Sigmoid colon (tissue), 7 donors: Measurements from ENCODE around the gene VPS52. TPM values are rescaled to one million over a fixed set of nuclear protein-coding genes. Genes with fewer than 3 reads are reported as not detected.
"Not testable (repeated sequence)": the region's sequence is repeated elsewhere in the genome, so short reads cannot be mapped to it uniquely, and the experiment has no call there.

ENCODE experiments used
- DNase-seq: peaks from one replicate; pipeline ENCODE4 v3.0.0-alpha.2; 2019
- H3K27ac ChIP-seq, 4 donors: fragments of 200-600 bp; sonication (generic); one replicate each; pipeline ENCODE4 v1.5.1; 2016 to 2019; ENCODE audit warnings: mild to moderate bottlenecking in 1 of 4
- H3K27me3 ChIP-seq, 3 donors: fragments of 200-600 bp; sonication (generic); one replicate each; pipeline ENCODE4 v1.5.1; 2019; ENCODE audit warnings: mild to moderate bottlenecking in 1 of 3
- H3K36me3 ChIP-seq, 4 donors: fragments of 200-600 bp; sonication (generic); one replicate each; pipeline ENCODE4 v1.5.1; 2016 to 2019
- H3K4me1 ChIP-seq, 4 donors: fragments of 200-600 bp; sonication (generic); one replicate each; pipeline ENCODE4 v1.5.1; 2017 to 2019
- H3K4me3 ChIP-seq, 4 donors: fragments of 200-600 bp; sonication (generic); one replicate each; pipeline ENCODE4 v1.5.1; 2017 to 2019; ENCODE audit warnings: mild to moderate bottlenecking in 2 of 4, moderate library complexity in 1 of 4
- H3K9me3 ChIP-seq, 4 donors: fragments of 200-600 bp in 3 of 4; sonication (generic) in 3 of 4; one replicate each; pipeline versions ENCODE4 v1.5.1 to v1.6.1; 2013 to 2019
- CTCF ChIP-seq, 4 experiments: fragments of 450-650 bp in 3 of 4; fragments of 200-600 bp in 1 of 4; IDR thresholded peaks; one replicate each; pipeline ENCODE4 v1.5.1; 2016 to 2019; ENCODE audit warnings: antibody characterized with exemption in 4 of 4, mild to moderate bottlenecking in 3 of 4, moderate library complexity in 2 of 4
- EP300 ChIP-seq, 4 donors: sonication (generic); formaldehyde crosslinking; IDR thresholded peaks; one replicate each; pipeline ENCODE4 v1.6.1; 2017; ENCODE audit warnings: antibody characterized with exemption in 4 of 4
- POLR2A ChIP-seq, 2 donors: fragments of 450-650 bp; IDR thresholded peaks; one replicate each; pipeline ENCODE4 v1.6.1; 2016; ENCODE audit warnings: antibody characterized with exemption in 2 of 2, mild to moderate bottlenecking in 2 of 2, moderate library complexity in 2 of 2
- POLR2AphosphoS5 ChIP-seq, 4 donors: sonication (generic); formaldehyde crosslinking; IDR thresholded peaks; one replicate each; pipeline ENCODE4 v1.6.1; 2017; ENCODE audit warnings: antibody characterized with exemption in 4 of 4
- WGBS, 2 donors: extraction: QIAGEN DNeasy Blood & Tissue Kit; methylation state at CpG; one replicate each; pipeline ENCODE4 v1.1.7; 2013; 5-methylcytosine and 5-hydroxymethylcytosine counted together
- intact Hi-C: fragments of 100-400 bp; cut with DNase I; formaldehyde crosslinking; loops from one replicate; pipeline ENCODE4 v1.15.1; 2023
- polyA plus RNA-seq, 3 donors: library from polyadenylated mRNA; stranded (reverse); fragments of 200-250 nt; gene quantifications; one replicate each; pipeline ENCODE4 v1.2.3, GENCODE V29; 2013
- total RNA-seq, 4 donors: library from RNA; depleted of rRNA; stranded (reverse); fragments of >200 nt; gene quantifications; one replicate each; pipeline ENCODE4 v1.1.0, GENCODE V29; 2016
- donor health status: healthy with polysubstance abuse.
- donor health status: Bipolar disorder and iron deficiency.
- donor health status: healthy.

Gene VPS52
- total and polyA plus RNA-seq, 7 donors: 23.4 to 51.2 (median 31.6) TPM

DNA sequence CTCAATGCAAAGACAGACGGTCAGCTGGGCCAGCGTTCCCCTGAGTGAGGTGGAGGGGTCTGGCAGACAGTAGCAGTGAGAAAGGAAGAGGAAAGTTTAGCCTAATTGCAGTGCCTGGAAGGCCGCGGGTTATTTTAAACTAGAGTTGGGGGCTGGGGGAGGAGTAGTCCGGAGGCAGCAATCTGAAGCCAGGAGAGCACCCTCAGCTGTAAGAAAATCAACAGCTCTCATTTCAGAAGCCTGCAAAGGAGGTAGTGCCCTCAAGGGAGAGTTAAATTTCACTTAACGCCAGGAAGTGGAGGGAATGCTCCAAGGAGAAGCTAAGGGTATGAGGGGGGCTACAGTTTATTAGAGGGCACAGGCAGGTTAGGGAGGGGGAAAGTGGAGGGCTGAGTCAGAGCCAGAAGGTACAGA, 36.4 kb downstream of the VPS52 start:
- no peaks in the 10 kb centered on the region for H3K9me3 ChIP-seq
- no peak overlapping the region for H3K4me3 ChIP-seq
- H3K4me1 ChIP-seq: no peaks in the 10 kb centered on the region
- intact Hi-C loops: no loop called here
- H3K27ac ChIP-seq: no peak overlapping the region
- peaks cover 0 to 30% (median 8%) of the 10 kb centered on the region in 3 donors for H3K27me3 ChIP-seq
- no peak for TF ChIP-seq POLR2AphosphoS5 (IDR thresholded peaks at IDR 0.05)
- TF ChIP-seq CTCF (IDR thresholded peaks at IDR 0.05): no peak
- no peak for TF ChIP-seq EP300 (IDR thresholded peaks at IDR 0.05)
- TF ChIP-seq POLR2A (IDR thresholded peaks at IDR 0.05): no peak
- no peak for DNase-seq
- 31 to 34% methylated on average over 6 of the region's 6 CpGs for WGBS, 2 donors
- H3K36me3 ChIP-seq: no peaks in the 10 kb centered on the region

DNA sequence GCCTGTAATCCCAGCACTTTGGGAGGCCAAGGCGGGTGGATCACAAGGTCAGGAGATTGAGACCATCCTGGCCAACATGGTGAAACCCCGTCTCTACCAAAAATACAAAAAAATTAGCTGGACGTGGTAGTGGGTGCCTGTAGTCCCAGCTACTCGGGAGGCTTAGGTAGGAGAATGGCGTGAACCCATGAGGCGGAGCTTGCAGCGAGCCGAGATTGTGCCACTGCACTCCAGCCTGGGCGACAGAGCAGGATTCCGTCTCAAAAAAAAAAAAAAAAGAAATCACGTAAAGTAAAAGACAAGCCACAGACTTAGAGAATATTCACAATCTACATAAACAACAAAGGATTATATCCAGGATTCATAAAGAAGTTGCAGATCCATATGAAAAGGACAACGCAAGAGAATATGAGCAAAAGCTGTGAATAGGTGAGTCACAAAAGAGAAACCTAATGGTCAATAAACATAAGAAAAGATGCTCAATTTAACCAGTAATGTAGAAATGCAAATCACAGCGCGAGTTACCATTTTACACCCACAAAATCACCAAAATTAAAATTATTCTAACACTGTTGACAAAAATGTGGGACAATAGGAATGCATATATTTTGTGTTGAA, 45.1 kb downstream of the VPS52 start:
- H3K4me1 ChIP-seq, H3K36me3 ChIP-seq, H3K9me3 ChIP-seq, DNase-seq, H3K27ac ChIP-seq, H3K4me3 ChIP-seq, intact Hi-C loops: not testable (repeated sequence)
- 50 to 56% methylated on average over 14 of the region's 14 CpGs for WGBS, 2 donors
- H3K27me3 ChIP-seq: peaks cover 0 to 16% (median 0%) of the 10 kb centered on the region in 3 donors

- Histone ChIP-seq H3K9me3 (no peaks in the 10 kb centered on the region), H3K27me3 (no peaks in the 10 kb centered on the region), H3K4me1 (peaks cover 0 to 14% (median 13%) of the 10 kb centered on the region in 4 donors), H3K27ac (no peak overlapping the region), H3K36me3 (no peaks in the 10 kb centered on the region), H3K4me3 (no peak overlapping the region)
- TF ChIP-seq EP300 (IDR thresholded peaks at IDR 0.05) (no peak), POLR2AphosphoS5 (IDR thresholded peaks at IDR 0.05) (no peak)
- DNase-seq: peak; percentile 38
- WGBS, 2 donors: 65 to 76% methylated on average over 3 of the region's 3 CpGs
- intact Hi-C loops: no loop called here
Observed at GRCh38 chr6:33217681-33218080, 54.0 kb downstream of the VPS52 start.

GRCh38 chr6:33217246-33217645, 54.4 kb downstream of the VPS52 start:
- Histone ChIP-seq H3K36me3 (no peaks in the 10 kb centered on the region), H3K27me3 (no peaks in the 10 kb centered on the region), H3K9me3 (no peaks in the 10 kb centered on the region), H3K4me3 (no peak overlapping the region), H3K27ac (no peak overlapping the region), H3K4me1 (peaks cover 0 to 18% (median 16%) of the 10 kb centered on the region in 4 donors)
- intact Hi-C loops: no loop called here
- WGBS, 2 donors: 84 to 88% methylated on average over 6 of the region's 6 CpGs
- TF ChIP-seq POLR2AphosphoS5 (IDR thresholded peaks at IDR 0.05) (no peak), POLR2A (IDR thresholded peaks at IDR 0.05) (no peak), CTCF (IDR thresholded peaks at IDR 0.05) (no peak), EP300 (IDR thresholded peaks at IDR 0.05) (no peak)
- peak; percentile 17 for DNase-seq

- Histone ChIP-seq H3K4me1 (peaks cover 0 to 20% (median 16%) of the 10 kb centered on the region in 4 donors), H3K27me3 (no peaks in the 10 kb centered on the region), H3K36me3 (peaks cover 0 to 5% (median 0%) of the 10 kb centered on the region in 4 donors), H3K9me3 (no peaks in the 10 kb centered on the region), H3K27ac (no peak overlapping the region), H3K4me3 (no peak overlapping the region)
- WGBS, 2 donors: 86 to 90% methylated on average over 4 of the region's 4 CpGs
- intact Hi-C loops: no loop called here
- TF ChIP-seq EP300 (IDR thresholded peaks at IDR 0.05) (no peak), POLR2AphosphoS5 (IDR thresholded peaks at IDR 0.05) (no peak), CTCF (IDR thresholded peaks at IDR 0.05) (no peak), POLR2A (IDR thresholded peaks at IDR 0.05) (no peak)
- DNase-seq: peak; percentile 36
Observed at GRCh38 chr6:33216117-33216649, 55.5 kb downstream of the VPS52 start.
